ENCODE measurements around the gene TMEM50B. TPM values are rescaled to one million over a fixed set of nuclear protein-coding genes. Genes with fewer than 3 reads are reported as not detected.

TMEM50B gene
- total RNA-seq, 4 donors from 2014 or later: 36.4 to 48.7 (median 38.2) TPM

DNA sequence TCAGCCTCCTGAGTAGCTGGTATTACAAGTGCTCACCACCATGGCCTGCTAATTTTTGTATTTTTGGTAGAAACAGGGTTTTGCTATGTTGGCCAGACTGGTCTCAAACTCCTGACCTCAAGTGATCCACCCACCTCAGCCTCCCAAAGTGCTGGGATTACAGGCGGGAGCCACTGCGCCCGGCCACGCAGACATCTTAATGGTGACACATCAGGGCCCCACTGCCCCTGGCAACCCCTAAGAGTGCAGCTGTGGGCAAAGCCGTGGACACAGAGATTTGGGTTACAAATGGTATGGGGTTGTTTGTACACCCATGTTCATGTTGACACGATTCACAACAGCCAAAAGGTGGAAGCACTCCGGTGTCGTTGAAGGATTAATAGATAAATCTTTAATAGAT is 46.8 kb downstream of the TMEM50B start:
- H3K4me3 ChIP-seq (ENCODE audit: low read depth, poor library complexity, severe bottlenecking): no peak overlapping the region
- intact Hi-C loops (cut with DNase I; ENCODE audit: low total_unique reads): no loop called here
- 83 to 84% methylated on average over 8 of the region's 8 CpGs for WGBS, 2 donors
- TF ChIP-seq, protein P1, sequence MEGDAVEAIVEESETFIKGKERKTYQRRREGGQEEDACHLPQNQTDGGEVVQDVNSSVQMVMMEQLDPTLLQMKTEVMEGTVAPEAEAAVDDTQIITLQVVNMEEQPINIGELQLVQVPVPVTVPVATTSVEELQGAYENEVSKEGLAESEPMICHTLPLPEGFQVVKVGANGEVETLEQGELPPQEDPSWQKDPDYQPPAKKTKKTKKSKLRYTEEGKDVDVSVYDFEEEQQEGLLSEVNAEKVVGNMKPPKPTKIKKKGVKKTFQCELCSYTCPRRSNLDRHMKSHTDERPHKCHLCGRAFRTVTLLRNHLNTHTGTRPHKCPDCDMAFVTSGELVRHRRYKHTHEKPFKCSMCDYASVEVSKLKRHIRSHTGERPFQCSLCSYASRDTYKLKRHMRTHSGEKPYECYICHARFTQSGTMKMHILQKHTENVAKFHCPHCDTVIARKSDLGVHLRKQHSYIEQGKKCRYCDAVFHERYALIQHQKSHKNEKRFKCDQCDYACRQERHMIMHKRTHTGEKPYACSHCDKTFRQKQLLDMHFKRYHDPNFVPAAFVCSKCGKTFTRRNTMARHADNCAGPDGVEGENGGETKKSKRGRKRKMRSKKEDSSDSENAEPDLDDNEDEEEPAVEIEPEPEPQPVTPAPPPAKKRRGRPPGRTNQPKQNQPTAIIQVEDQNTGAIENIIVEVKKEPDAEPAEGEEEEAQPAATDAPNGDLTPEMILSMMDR (IDR thresholded peaks at IDR 0.05): no peak
- no peak for TF ChIP-seq POLR2A (IDR thresholded peaks at IDR 0.05)
- no peak for DNase-seq (ENCODE audit: low spot score in 2 of 2)

DNA sequence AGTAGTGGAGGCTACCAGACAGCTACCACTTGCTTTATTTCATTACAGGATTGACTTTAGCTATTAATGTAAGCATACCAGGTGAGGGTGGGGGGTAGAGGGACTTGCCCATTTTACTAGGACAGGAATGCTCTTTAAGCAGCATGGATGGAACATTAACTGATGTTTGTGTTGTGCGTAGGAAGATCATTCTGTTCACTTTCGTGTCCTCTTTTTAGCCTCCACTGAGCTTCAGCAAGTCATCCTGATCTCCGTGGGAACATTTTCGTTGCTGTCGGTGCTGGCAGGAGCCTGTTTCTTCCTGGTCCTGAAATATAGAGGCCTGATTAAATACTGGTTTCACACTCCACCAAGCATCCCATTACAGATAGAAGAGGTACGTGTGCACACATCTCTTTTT is 47.3 kb downstream of the TMEM50B start:
- intact Hi-C loops (cut with DNase I; ENCODE audit: low total_unique reads): no loop called here
- no peak for TF ChIP-seq POLR2A (IDR thresholded peaks at IDR 0.05)
- TF ChIP-seq, protein P1 (IDR thresholded peaks at IDR 0.05): no peak
- WGBS, 2 donors: 86 to 92% methylated on average over 6 of the region's 6 CpGs
- no peak for DNase-seq (ENCODE audit: low spot score in 2 of 2)
- H3K4me3 ChIP-seq (ENCODE audit: low read depth, poor library complexity, severe bottlenecking): no peak overlapping the region

DNA sequence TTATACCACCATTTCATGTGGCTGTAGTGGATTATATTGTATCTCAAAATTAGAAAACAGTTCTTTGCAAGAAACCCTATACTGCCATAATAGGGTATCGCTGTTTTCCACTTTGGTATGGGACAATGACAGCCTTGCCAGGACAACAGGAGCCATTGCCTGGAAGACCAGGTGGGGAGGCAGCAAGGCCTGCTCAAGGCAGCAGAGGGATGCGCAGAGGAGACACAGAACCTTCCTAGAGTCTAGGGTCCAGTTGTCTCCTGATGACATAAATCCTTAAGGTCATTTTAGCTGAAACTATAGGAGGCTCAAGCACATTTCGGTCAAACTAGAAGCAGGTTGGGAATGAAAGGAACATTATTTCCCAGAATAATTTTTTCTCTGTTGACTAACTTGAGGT is 48.9 kb downstream of the TMEM50B start:
- H3K4me3 ChIP-seq (ENCODE audit: low read depth, poor library complexity, severe bottlenecking): no peak overlapping the region
- no peak for DNase-seq (ENCODE audit: low spot score in 2 of 2)
- intact Hi-C loops (cut with DNase I; ENCODE audit: low total_unique reads): no loop called here
- 80 to 100% methylated on average over 3 of the region's 3 CpGs for WGBS, 2 donors
- TF ChIP-seq, protein P1 (IDR thresholded peaks at IDR 0.05): no peak
- no peak for TF ChIP-seq POLR2A (IDR thresholded peaks at IDR 0.05)

DNA sequence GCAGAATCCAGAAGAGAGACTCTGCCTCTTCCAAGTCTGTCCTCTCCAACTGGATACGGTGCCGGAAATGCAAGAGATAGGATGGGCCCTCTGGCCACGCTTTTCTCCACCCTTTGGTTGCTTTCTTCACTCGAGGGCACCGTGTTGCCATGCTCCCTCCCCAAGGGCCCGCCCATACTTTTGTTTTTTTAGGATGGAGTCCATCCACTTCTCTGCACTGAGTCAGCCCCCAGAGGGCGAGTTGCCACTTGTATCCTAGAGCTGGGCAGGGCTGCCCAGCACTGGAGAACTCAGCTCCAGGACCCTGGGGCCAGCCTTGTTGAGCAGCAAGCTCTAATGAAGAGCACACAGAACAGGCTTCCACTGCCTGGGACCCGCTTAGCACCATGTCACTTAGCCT is 51.1 kb downstream of the TMEM50B start:
- 49 to 50% methylated on average over 8 of the region's 8 CpGs for WGBS, 2 donors
- DNase-seq (ENCODE audit: low spot score in 2 of 2): no peak
- intact Hi-C loops (cut with DNase I; ENCODE audit: low total_unique reads): no loop called here
- no peak overlapping the region for H3K4me3 ChIP-seq (ENCODE audit: low read depth, poor library complexity, severe bottlenecking)
- TF ChIP-seq, protein P1 (IDR thresholded peaks at IDR 0.05): no peak
- no peak for TF ChIP-seq POLR2A (IDR thresholded peaks at IDR 0.05)

DNA sequence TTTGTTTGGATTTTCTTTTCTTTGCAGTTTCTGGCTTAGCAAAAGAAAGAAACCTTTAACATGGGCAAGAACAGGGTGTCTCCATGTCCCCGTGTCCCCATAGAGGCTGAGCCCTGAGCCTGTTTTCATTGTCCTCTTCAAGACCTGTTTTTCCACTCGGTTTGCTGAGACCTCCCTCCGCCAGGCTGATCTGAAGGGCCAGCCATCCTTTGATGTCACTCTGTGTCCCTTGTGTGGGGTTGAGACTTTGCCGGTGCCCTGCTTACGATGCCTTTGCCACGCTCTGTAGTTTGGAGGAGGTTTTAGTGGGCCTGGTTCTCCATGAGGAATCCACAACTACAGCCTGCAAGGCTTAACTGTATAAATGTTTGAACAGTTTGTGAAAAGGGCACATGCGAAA is 52.7 kb downstream of the TMEM50B start:
- WGBS, 2 donors: 81 to 83% methylated on average over 7 of the region's 7 CpGs
- TF ChIP-seq, protein P1 (IDR thresholded peaks at IDR 0.05): no peak
- no peak for TF ChIP-seq POLR2A (IDR thresholded peaks at IDR 0.05)
- no peak for DNase-seq (ENCODE audit: low spot score in 2 of 2)
- H3K4me3 ChIP-seq (ENCODE audit: low read depth, poor library complexity, severe bottlenecking): no peak overlapping the region
- intact Hi-C loops (cut with DNase I; ENCODE audit: low total_unique reads): no loop called here

DNA sequence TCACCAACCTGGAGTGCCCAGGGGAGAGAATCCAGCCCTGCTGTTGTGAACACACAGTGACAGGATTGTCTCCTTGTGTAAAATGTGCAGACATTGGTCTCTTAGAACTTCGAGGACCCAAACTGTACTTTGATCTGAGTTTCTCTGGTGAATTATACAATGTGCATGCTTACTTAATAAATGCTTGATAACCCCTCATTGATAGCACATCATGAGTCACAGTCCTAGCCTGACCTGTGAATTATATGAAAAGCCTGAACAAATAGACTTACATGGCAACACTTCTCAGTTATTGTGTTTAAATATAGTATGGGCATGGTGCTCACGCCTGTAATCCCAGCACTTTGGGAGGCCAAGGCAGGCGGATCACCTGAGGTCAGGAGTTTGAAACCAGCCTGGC is 53.9 kb downstream of the TMEM50B start:
- no peak for DNase-seq (ENCODE audit: low spot score in 2 of 2)
- TF ChIP-seq, protein P1 (IDR thresholded peaks at IDR 0.05): no peak
- TF ChIP-seq POLR2A (IDR thresholded peaks at IDR 0.05): no peak
- intact Hi-C loops (cut with DNase I; ENCODE audit: low total_unique reads): no loop called here
- no peak overlapping the region for H3K4me3 ChIP-seq (ENCODE audit: low read depth, poor library complexity, severe bottlenecking)
- WGBS, 2 donors: 90 to 95% methylated on average over 3 of the region's 3 CpGs
